ENCODE measurements around the gene SPAG6. TPM values are rescaled to one million over a fixed set of nuclear protein-coding genes. Genes with fewer than 3 reads are reported as not detected.

SPAG6 gene
- total and polyA plus RNA-seq, 2 of the 4 experiments (the other 2 are of a cell fraction): not detected

GRCh38 chr10:22429146-22429545 is 83.8 kb downstream of the SPAG6 start:
- WGBS, 2 experiments (ENCODE audit: extremely low coverage in 2 of 2, insufficient read length in 1 of 2): no CpG with 5 or more reads among the region's 3 CpGs
- Histone ChIP-seq H3K4me3 (ENCODE audit: insufficient read depth, low read depth, low read length) (no peak overlapping the region), H2BK15ac (ENCODE audit: low read depth, low read length) (no peak overlapping the region), H3K27ac (ENCODE audit: insufficient read depth, low read length) (no peak overlapping the region), H3K18ac (ENCODE audit: low read depth, low read length) (peak overlapping the region; percentile 41; the same call in 1 of the 2 replicates), H2BK120ac (ENCODE audit: low read depth, low read length) (no peak overlapping the region), H3K79me1 (ENCODE audit: low read depth in 1 of 2, low read length in 2 of 2) (no peaks in the 10 kb centered on the region), H3K9me1 (ENCODE audit: insufficient read depth, low read length) (peaks cover 5% of the 10 kb centered on the region; the same call in 1 of the 2 replicates), H3K23ac (ENCODE audit: low read depth, low read length) (no peak overlapping the region), H3K4ac (ENCODE audit: low read depth, low read length) (no peak overlapping the region), H2BK20ac (ENCODE audit: low read depth, low read length) (no peak overlapping the region), H2AK5ac (ENCODE audit: low read depth, low read length) (no peak overlapping the region), H3K36me3 (ENCODE audit: control insufficient read depth, insufficient read depth, low read length) (no peaks in the 10 kb centered on the region), H3K56ac (ENCODE audit: extremely low read depth, insufficient read depth, low read length) (no peak overlapping the region), H2AFZ (replicated peaks; ENCODE audit: low read length, poor library complexity) (no peak overlapping the region), H2BK5ac (ENCODE audit: low read depth, low read length, poor library complexity, severe bottlenecking) (no peak overlapping the region), H3K4me2 (ENCODE audit: low read depth, low read length) (no peak overlapping the region), H4K91ac (ENCODE audit: insufficient read depth, low read depth, low read length) (no peak overlapping the region), H4K20me1 (ENCODE audit: insufficient read depth, low read length) (no peaks in the 10 kb centered on the region), H3K9ac (ENCODE audit: low read depth, low read length) (no peak overlapping the region), H3K9me3 (ENCODE audit: control insufficient read depth, insufficient read depth, low read length) (no peaks in the 10 kb centered on the region), H3K14ac (replicated peaks; ENCODE audit: low read depth, low read length) (no peak overlapping the region), H2AK9ac (replicated peaks; ENCODE audit: low read depth, low read length, poor library complexity) (no peak overlapping the region), H4K5ac (ENCODE audit: low read depth, low read length) (no peak overlapping the region), H4K8ac (ENCODE audit: low read depth in 2 of 2, low read length in 2 of 2) (no peak overlapping the region), H3K27me3 (ENCODE audit: control insufficient read depth, insufficient read depth, low read length) (no peaks in the 10 kb centered on the region; the same call in 1 of the 2 replicates), H3K4me1 (ENCODE audit: control insufficient read depth, insufficient read depth, low read length) (peaks cover 7% of the 10 kb centered on the region)
- BruUV-seq (replicated peaks): no TSS peak
- no peak for DNase-seq
- intact Hi-C loops (cut with micrococcal nuclease): loop anchor here (5.0 kb wide), 1 partner anchor 202 kb away; no protein-coding TSS in a partner anchor
- in situ Hi-C loops (cut with MboI; ENCODE audit: low sequenced_read_pairs): loop anchor here (25.0 kb wide), 1 partner anchor 917 kb away; no protein-coding TSS in a partner anchor
- TF ChIP-seq RFX5 (IDR thresholded peaks at IDR 0.05; ENCODE audit: low read depth, low read length) (no peak), RCOR1 (IDR thresholded peaks at IDR 0.05; ENCODE audit: insufficient replicate concordance, low read length) (no peak), FOS (IDR thresholded peaks at IDR 0.05; ENCODE audit: low read depth, low read length) (no peak), RAD21 (IDR thresholded peaks at IDR 0.05; ENCODE audit: low read length) (no peak), BHLHE40 (IDR thresholded peaks at IDR 0.05; ENCODE audit: low read depth, low read length) (no peak), MXI1 (IDR thresholded peaks at IDR 0.05; ENCODE audit: borderline replicate concordance, low read depth, low read length) (no peak), POLR2A (IDR thresholded peaks at IDR 0.05; ENCODE audit: low read depth, low read length) (no peak), CTCF (conservative IDR thresholded peaks at IDR 0.05; ENCODE audit: low read depth, low read length) (no peak), MAFK (IDR thresholded peaks at IDR 0.05; ENCODE audit: low read depth, low read length) (no peak), NFE2L2 (IDR thresholded peaks at IDR 0.05; ENCODE audit: low read depth, low read length) (no peak), CHD1 (IDR thresholded peaks at IDR 0.05; ENCODE audit: low read depth, low read length) (no peak), ELK1 (IDR thresholded peaks at IDR 0.05; ENCODE audit: borderline replicate concordance, low read depth, low read length) (no peak), SMC3 (IDR thresholded peaks at IDR 0.05; ENCODE audit: low read depth, low read length) (no peak), USF2 (IDR thresholded peaks at IDR 0.05; ENCODE audit: low read depth, low read length) (no peak), CEBPB (IDR thresholded peaks at IDR 0.05; ENCODE audit: low read depth, low read length) (no peak), MAZ (IDR thresholded peaks at IDR 0.05; ENCODE audit: borderline replicate concordance, low read depth, low read length) (no peak)
- dilution Hi-C loops (cut with HindIII; ENCODE audit: low sequenced_read_pairs, unreplicated experiment): no loop called here
- ChIA-PET POLR2A (ENCODE audit: unreplicated experiment) (no interaction called here), CTCF (interaction anchor here (1.3 kb wide), 1 partner anchor 28 kb away, joined by 3 read pairs; no protein-coding TSS in a partner anchor)
- ATAC-seq (ENCODE audit: low read depth): no peak
